DMS79 (cell line): ENCODE data around the gene MRPL34.

Source experiments
- DNase-seq: peaks from one replicate; lab custom pipeline; 2025; lab: John Stamatoyannopoulos, UW

MRPL34 gene

GRCh38 chr19:17341386-17341785, 35.7 kb downstream of the MRPL34 start:
- DNase-seq, result no peak

GRCh38 chr19:17341845-17342244, 36.2 kb downstream of the MRPL34 start:
- no peak for DNase-seq

- no peak for DNase-seq
Measured at GRCh38 chr19:17346109-17346671, 40.5 kb downstream of the MRPL34 start.

GRCh38 chr19:17347361-17347760, 41.7 kb downstream of the MRPL34 start:
- DNase-seq, result no peak

- no peak for DNase-seq
Measured at GRCh38 chr19:17347877-17348276, 42.2 kb downstream of the MRPL34 start.

- DNase-seq, result peak; percentile 17
Measured at GRCh38 chr19:17348700-17349099, 43.0 kb downstream of the MRPL34 start.

GRCh38 chr19:17351815-17352435, 46.3 kb downstream of the MRPL34 start:
- no peak for DNase-seq

GRCh38 chr19:17352608-17353280, 47.1 kb downstream of the MRPL34 start:
- no peak for DNase-seq

GRCh38 chr19:17353386-17353785, 47.7 kb downstream of the MRPL34 start:
- DNase-seq, result no peak
